ENCODE data around the gene RLF. TPM values are rescaled to one million over a fixed set of nuclear protein-coding genes. Genes with fewer than 3 reads are reported as not detected.

RLF gene
- total RNA-seq, 2 experiments from 2014 or later, result 42.7 to 44.8 TPM

- no peak for DNase-seq
- H3K4me3 Mint-ChIP-seq, result no peak overlapping the region
- CTCF ChIA-PET, result interaction anchor here (1.0 to 2.9 kb wide), 3 partner anchors 100 to 249 kb away, joined by 3 to 10 read pairs (median 4); no protein-coding TSS in a partner anchor
- H3K27ac ChIP-seq (ENCODE audit: low read depth in 1 of 2, low read length in 2 of 2), result no peak overlapping the region
- H3K36me3 ChIP-seq (ENCODE audit: insufficient read depth, low read length), result no peaks in the 10 kb centered on the region
- no peaks in the 10 kb centered on the region for H3K9me3 Mint-ChIP-seq
- H3K9me3 ChIP-seq (ENCODE audit: control insufficient read depth in 1 of 2, insufficient read depth in 1 of 2, low read length in 2 of 2), result no peaks in the 10 kb centered on the region
- H3K27me3 ChIP-seq (ENCODE audit: control insufficient read depth in 1 of 2, insufficient read depth in 2 of 2, low read length in 2 of 2), result no peaks in the 10 kb centered on the region
- H3K4me1 ChIP-seq (ENCODE audit: insufficient read depth, low read length), result peaks cover 7% of the 10 kb centered on the region
- no peak overlapping the region for H3K27ac Mint-ChIP-seq
- intact Hi-C loops (cut with DNase I, micrococcal nuclease), result loop anchor here in 1 of 2 experiments (2.0 to 5.0 kb wide), 2 partner anchors 63 to 376 kb away; partner anchors contain the start of gene ZNF684
- no peak for TF ChIP-seq CTCF (IDR thresholded peaks at IDR 0.05)
- no peak for ATAC-seq (ENCODE audit: poor library complexity)
- no peaks in the 10 kb centered on the region for H3K36me3 Mint-ChIP-seq (ENCODE audit: low read depth)
- no peak overlapping the region for H3K4me3 ChIP-seq (ENCODE audit: low read length)
- H3K27me3 Mint-ChIP-seq, result no peaks in the 10 kb centered on the region
- POLR2A ChIA-PET, result no interaction called here
- peaks cover 10% of the 10 kb centered on the region for H3K4me1 Mint-ChIP-seq (ENCODE audit: low read depth)
Observed at GRCh38 chr1:40155910-40156309, 5.3 kb upstream of the RLF start.

- POLR2A ChIA-PET, result interaction anchor here (1.0 to 2.0 kb wide), 4 partner anchors 8 to 531 kb away, joined by 4 to 11 read pairs (median 6); partner anchors contain the start of genes NFYC, SMAP2 and ZFP69B
- peaks cover 8% of the 10 kb centered on the region for H3K4me1 Mint-ChIP-seq (ENCODE audit: low read depth)
- H3K9me3 ChIP-seq (ENCODE audit: control insufficient read depth in 1 of 2, insufficient read depth in 1 of 2, low read length in 2 of 2), result no peaks in the 10 kb centered on the region
- peaks cover 19% of the 10 kb centered on the region for H3K4me1 ChIP-seq (ENCODE audit: insufficient read depth, low read length)
- H3K9me3 Mint-ChIP-seq, result no peaks in the 10 kb centered on the region
- DNase-seq (no peak), ATAC-seq (ENCODE audit: poor library complexity) (no peak)
- no peaks in the 10 kb centered on the region for H3K27me3 Mint-ChIP-seq
- CTCF ChIA-PET, result no interaction called here
- intact Hi-C loops (cut with DNase I, micrococcal nuclease), result loop anchor here (1.0 to 5.0 kb wide), 6 partner anchors 96 to 278 kb away; partner anchors contain the start of genes CAP1 (in 1 of the 2), COL9A2 (in 1 of the 2), TRIT1 (in 1 of the 2) and ZMPSTE24 (in 1 of the 2)
- no peaks in the 10 kb centered on the region for H3K36me3 ChIP-seq (ENCODE audit: insufficient read depth, low read length)
- no peak overlapping the region for H3K27ac Mint-ChIP-seq
- peak overlapping the region; percentile 98 for H3K4me3 ChIP-seq (ENCODE audit: low read length)
- no peaks in the 10 kb centered on the region for H3K27me3 ChIP-seq (ENCODE audit: control insufficient read depth in 1 of 2, insufficient read depth in 2 of 2, low read length in 2 of 2)
- H3K27ac ChIP-seq (ENCODE audit: low read depth in 1 of 2, low read length in 2 of 2), result peak overlapping the region; percentile 87 to 99
- no peak overlapping the region for H3K4me3 Mint-ChIP-seq
- H3K36me3 Mint-ChIP-seq (ENCODE audit: low read depth), result peaks cover 5% of the 10 kb centered on the region
- no peak for TF ChIP-seq CTCF (IDR thresholded peaks at IDR 0.05)
Observed at GRCh38 chr1:40160806-40161124, 422 bp upstream of the RLF start.

GRCh38 chr1:40161888-40162397 is 756 bp downstream of the RLF start:
- H3K4me3 ChIP-seq (ENCODE audit: low read length), result peak overlapping the region; percentile 98
- H3K4me1 ChIP-seq (ENCODE audit: insufficient read depth, low read length), result peaks cover 19% of the 10 kb centered on the region
- H3K27me3 ChIP-seq (ENCODE audit: control insufficient read depth in 1 of 2, insufficient read depth in 2 of 2, low read length in 2 of 2), result no peaks in the 10 kb centered on the region
- Mint-ChIP-seq H3K27ac (no peak overlapping the region), H3K4me3 (no peak overlapping the region), H3K4me1 (ENCODE audit: low read depth) (peaks cover 11% of the 10 kb centered on the region), H3K27me3 (no peaks in the 10 kb centered on the region), H3K9me3 (no peaks in the 10 kb centered on the region), H3K36me3 (ENCODE audit: low read depth) (peaks cover 5% of the 10 kb centered on the region)
- peak overlapping the region; percentile 87 to 99 for H3K27ac ChIP-seq (ENCODE audit: low read depth in 1 of 2, low read length in 2 of 2)
- no peaks in the 10 kb centered on the region for H3K9me3 ChIP-seq (ENCODE audit: control insufficient read depth in 1 of 2, insufficient read depth in 1 of 2, low read length in 2 of 2)
- peak; percentile 5 for ATAC-seq (ENCODE audit: poor library complexity)
- POLR2A ChIA-PET, result interaction anchor here (0.8 to 2.0 kb wide), 12 partner anchors 7 to 347 kb away, joined by 3 to 11 read pairs (median 4); partner anchors contain the start of genes EXO5, PPT1, SMAP2 and ZFP69B
- no peaks in the 10 kb centered on the region for H3K36me3 ChIP-seq (ENCODE audit: insufficient read depth, low read length)
- no peak for TF ChIP-seq CTCF (IDR thresholded peaks at IDR 0.05)
- intact Hi-C loops (cut with DNase I, micrococcal nuclease), result loop anchor here (1.0 to 5.0 kb wide), 6 partner anchors 95 to 280 kb away; partner anchors contain the start of genes CAP1 (in 1 of the 2), COL9A2 (in 1 of the 2), TRIT1 (in 1 of the 2) and ZMPSTE24 (in 1 of the 2)
- CTCF ChIA-PET, result interaction anchor here (0.7 to 2.4 kb wide), 4 partner anchors 9 to 80 kb away, joined by 3 to 19 read pairs (median 5); no protein-coding TSS in a partner anchor
- DNase-seq, result peak in 4 of 14 experiments; percentile 2 to 52 (median 10)

Data from CD4-positive, alpha-beta T cell (primary cell).